Vagina (tissue), 2 donors: ENCODE results near the gene AHNAK.

Experiments
- POLR2A ChIP-seq, 2 donors: fragments of 450-650 bp; IDR thresholded peaks; one replicate each; pipeline ENCODE4 v1.6.1; 2017; ENCODE audit warnings: antibody characterized with exemption in 2 of 2, mild to moderate bottlenecking in 2 of 2, moderate library complexity in 2 of 2
- TF ChIP-seq, protein P1 (sequence below), 3 experiments: fragments of 450-650 bp in 2 of 3; fragments of 200-600 bp in 1 of 3; sonication (generic) in 1 of 3; IDR thresholded peaks; one replicate each; pipeline ENCODE4 v1.5.1; 2017 to 2019; ENCODE audit warnings: antibody characterized with exemption in 3 of 3, mild to moderate bottlenecking in 2 of 3, moderate library complexity in 2 of 3

DNA sequence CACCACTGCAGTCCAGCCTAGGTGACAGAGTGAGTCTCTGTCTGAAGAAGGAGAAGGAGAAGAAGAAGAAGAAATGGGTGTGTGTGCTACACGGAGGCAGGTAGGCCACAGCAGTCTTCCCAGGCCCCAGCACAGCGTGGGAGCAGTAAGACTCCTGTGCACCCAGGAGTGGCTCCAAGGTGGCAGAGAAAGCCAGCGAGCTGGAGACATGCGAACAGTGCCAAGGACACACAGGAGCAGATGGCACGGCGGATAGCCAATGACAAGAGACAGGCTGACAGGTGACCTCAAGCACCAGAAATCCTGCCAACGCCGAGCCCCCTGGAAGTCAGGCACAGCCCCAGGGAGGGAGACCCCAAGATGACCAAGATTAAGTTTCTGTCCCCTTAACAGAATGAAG lies 136.8 kb downstream of the AHNAK start:
- TF ChIP-seq, protein P1, sequence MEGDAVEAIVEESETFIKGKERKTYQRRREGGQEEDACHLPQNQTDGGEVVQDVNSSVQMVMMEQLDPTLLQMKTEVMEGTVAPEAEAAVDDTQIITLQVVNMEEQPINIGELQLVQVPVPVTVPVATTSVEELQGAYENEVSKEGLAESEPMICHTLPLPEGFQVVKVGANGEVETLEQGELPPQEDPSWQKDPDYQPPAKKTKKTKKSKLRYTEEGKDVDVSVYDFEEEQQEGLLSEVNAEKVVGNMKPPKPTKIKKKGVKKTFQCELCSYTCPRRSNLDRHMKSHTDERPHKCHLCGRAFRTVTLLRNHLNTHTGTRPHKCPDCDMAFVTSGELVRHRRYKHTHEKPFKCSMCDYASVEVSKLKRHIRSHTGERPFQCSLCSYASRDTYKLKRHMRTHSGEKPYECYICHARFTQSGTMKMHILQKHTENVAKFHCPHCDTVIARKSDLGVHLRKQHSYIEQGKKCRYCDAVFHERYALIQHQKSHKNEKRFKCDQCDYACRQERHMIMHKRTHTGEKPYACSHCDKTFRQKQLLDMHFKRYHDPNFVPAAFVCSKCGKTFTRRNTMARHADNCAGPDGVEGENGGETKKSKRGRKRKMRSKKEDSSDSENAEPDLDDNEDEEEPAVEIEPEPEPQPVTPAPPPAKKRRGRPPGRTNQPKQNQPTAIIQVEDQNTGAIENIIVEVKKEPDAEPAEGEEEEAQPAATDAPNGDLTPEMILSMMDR (IDR thresholded peaks at IDR 0.05), result no peak
- TF ChIP-seq POLR2A (IDR thresholded peaks at IDR 0.05), result no peak
